H9 (cell line): ENCODE results near the gene CTSE. TPM values are rescaled to one million over a fixed set of nuclear protein-coding genes. Genes with fewer than 3 reads are reported as not detected.

Source experiments
- DNase-seq: peaks from one replicate; pipeline ENCODE4 v3.0.0-alpha.2; 2017
- H2AFZ ChIP-seq: one replicate; pipeline ENCODE4 v1.6.1; 2013; ENCODE audit warnings: mild to moderate bottlenecking, low read length, control low read depth, moderate library complexity
- H2AK5ac ChIP-seq: 2 replicates; pipeline ENCODE4 v1.6.1; 2013; ENCODE audit warnings: low read length, control low read depth, mixed read lengths; ENCODE audit not compliant: insufficient read length
- H2BK120ac ChIP-seq: one replicate; pipeline ENCODE4 v1.6.1; 2013; ENCODE audit warnings: low read depth, mild to moderate bottlenecking, low read length, control low read depth, inconsistent platforms; ENCODE audit not compliant: poor library complexity, severe bottlenecking
- H2BK12ac ChIP-seq: 2 replicates; pipeline ENCODE4 v1.6.1; 2013; ENCODE audit warnings: low read length, control low read depth, mixed read lengths, low read depth; ENCODE audit not compliant: insufficient read length
- H2BK15ac ChIP-seq: 2 replicates; pipeline ENCODE4 v1.6.1; 2013; ENCODE audit warnings: low read depth, low read length, control low read depth
- H2BK20ac ChIP-seq: one replicate; pipeline ENCODE4 v1.6.1; 2013; ENCODE audit warnings: low read depth, mild to moderate bottlenecking, low read length, control low read depth, inconsistent platforms; ENCODE audit not compliant: poor library complexity, severe bottlenecking
- H2BK5ac ChIP-seq: 2 replicates; pipeline ENCODE4 v1.6.1; 2013; ENCODE audit warnings: low read length, control low read depth, mixed read lengths; ENCODE audit not compliant: insufficient read length
- H3K14ac ChIP-seq: 2 replicates; pipeline ENCODE4 v1.6.1; 2013; ENCODE audit warnings: low read length, control low read depth; ENCODE audit not compliant: insufficient read depth
- H3K18ac ChIP-seq: 2 replicates; pipeline ENCODE4 v1.6.1; 2013; ENCODE audit warnings: low read depth, mild to moderate bottlenecking, mixed read lengths, low read length, control low read depth; ENCODE audit not compliant: insufficient read length
- H3K23ac ChIP-seq: 2 replicates; pipeline ENCODE4 v1.6.1; 2013; ENCODE audit warnings: low read length, control low read depth, mixed read lengths, low read depth; ENCODE audit not compliant: insufficient read length
- H3K23me2 ChIP-seq: 2 replicates; pipeline ENCODE4 v1.6.1; 2013; ENCODE audit warnings: low read depth, mild to moderate bottlenecking, mixed read lengths, low read length, control low read depth; ENCODE audit not compliant: insufficient read length, poor library complexity, severe bottlenecking
- H3K27ac ChIP-seq: 2 replicates; pipeline ENCODE4 v1.5.1; 2013; ENCODE audit warnings: low read length, control low read depth, mixed read lengths, low read depth; ENCODE audit not compliant: insufficient read length
- H3K27me3 ChIP-seq: 2 replicates; pipeline ENCODE4 v1.6.1; 2013; ENCODE audit warnings: low read length, control low read depth, inconsistent platforms; ENCODE audit not compliant: insufficient read depth
- H3K4ac ChIP-seq: 2 replicates; pipeline ENCODE4 v1.6.1; 2013; ENCODE audit warnings: low read depth, mild to moderate bottlenecking, control low read depth, inconsistent platforms, low read length, moderate library complexity
- H3K4me1 ChIP-seq: 2 replicates; pipeline ENCODE4 v1.6.1; 2013; ENCODE audit warnings: low read length, control low read depth, inconsistent platforms; ENCODE audit not compliant: insufficient read depth
- H3K4me2 ChIP-seq: 2 replicates; pipeline ENCODE4 v1.6.1; 2013; ENCODE audit warnings: low read length, control low read depth, mixed read lengths; ENCODE audit not compliant: insufficient read length, insufficient read depth
- H3K56ac ChIP-seq: 2 replicates; pipeline ENCODE4 v1.6.1; 2013; ENCODE audit warnings: low read depth, mild to moderate bottlenecking, mixed read lengths, low read length, control low read depth; ENCODE audit not compliant: insufficient read length
- H3K79me1 ChIP-seq: 2 replicates; pipeline ENCODE4 v1.6.1; 2013; ENCODE audit warnings: low read depth, mild to moderate bottlenecking, moderate library complexity, low read length, control low read depth, inconsistent platforms; ENCODE audit not compliant: insufficient read depth, poor library complexity, severe bottlenecking
- H3K79me2 ChIP-seq: 2 replicates; pipeline ENCODE4 v1.6.1; 2013; ENCODE audit warnings: low read length, control low read depth, inconsistent platforms; ENCODE audit not compliant: insufficient read depth
- H3K9ac ChIP-seq: 2 replicates; pipeline ENCODE4 v1.6.1; 2013; ENCODE audit warnings: low read length, control low read depth, mixed read lengths; ENCODE audit not compliant: insufficient read length; ENCODE audit errors: extremely low read depth
- H3K9me3 ChIP-seq: one replicate; pipeline ENCODE4 v1.6.1; 2013; ENCODE audit warnings: low read depth, low read length, inconsistent platforms; ENCODE audit not compliant: control insufficient read depth
- H3T11ph ChIP-seq: one replicate; pipeline ENCODE4 v1.6.1; 2013; ENCODE audit warnings: mild to moderate bottlenecking, low read length, control low read depth, inconsistent platforms
- H4K20me1 ChIP-seq: one replicate; pipeline ENCODE4 v1.6.1; 2013; ENCODE audit not compliant: control insufficient read depth, insufficient read length, insufficient read depth
- H4K5ac ChIP-seq: 2 replicates; pipeline ENCODE4 v1.6.1; 2013; ENCODE audit warnings: low read depth, mild to moderate bottlenecking, mixed read lengths, low read length, control low read depth; ENCODE audit not compliant: insufficient read length
- H4K8ac ChIP-seq: replicated peaks from 2 replicates; pipeline ENCODE4 v1.6.1; 2013; ENCODE audit warnings: low read length, control low read depth, mixed read lengths, low read depth; ENCODE audit not compliant: insufficient read length
- H4K91ac ChIP-seq: 2 replicates; pipeline ENCODE4 v1.6.1; 2013; ENCODE audit warnings: low read depth, mild to moderate bottlenecking, moderate library complexity, mixed read lengths, low read length, control low read depth; ENCODE audit not compliant: insufficient read length
- H3K27ac Mint-ChIP-seq, 3 experiments: 2 replicates in 2 of 3; 3 replicates in 1 of 3; pipeline ENCODE4 v1.8.0; 2020 to 2021; ENCODE audit warnings: mixed read lengths in 3 of 3, mild to moderate bottlenecking in 1 of 3, moderate library complexity in 1 of 3
- H3K27me3 Mint-ChIP-seq: 2 replicates; pipeline ENCODE4 v1.8.0; 2021; ENCODE audit warnings: low read depth, mild to moderate bottlenecking, moderate library complexity, mixed read lengths
- H3K36me3 Mint-ChIP-seq, 3 experiments: 2 replicates in 2 of 3; 3 replicates in 1 of 3; pipeline ENCODE4 v1.8.0; 2020 to 2021; ENCODE audit warnings: low read depth in 3 of 3, mixed read lengths in 3 of 3; ENCODE audit not compliant: insufficient read depth in 1 of 3
- H3K4me1 Mint-ChIP-seq, 2 experiments: 2 replicates each; pipeline ENCODE4 v1.8.0; 2020; ENCODE audit warnings: mixed read lengths in 2 of 2
- H3K4me3 Mint-ChIP-seq, 2 experiments: 2 replicates in 1 of 2; 3 replicates in 1 of 2; pipeline ENCODE4 v1.8.0; 2020 to 2021; ENCODE audit warnings: mild to moderate bottlenecking in 2 of 2, mixed read lengths in 2 of 2, moderate library complexity in 1 of 2
- H3K9me3 Mint-ChIP-seq, 2 experiments: 2 replicates in 1 of 2; 3 replicates in 1 of 2; pipeline ENCODE4 v1.8.0; 2020; ENCODE audit warnings: mild to moderate bottlenecking in 2 of 2, mixed read lengths in 2 of 2, moderate library complexity in 1 of 2
- WGBS: extraction: QIAGEN DNeasy Blood & Tissue Kit; methylation state at CpG from one replicate; pipeline ENCODE4 v1.1.7; 2013; ENCODE audit warnings: missing lambda C conversion rate, low lambda C conversion rate, mixed read lengths; ENCODE audit not compliant: insufficient read length; ENCODE audit errors: extremely low coverage; 5-methylcytosine and 5-hydroxymethylcytosine counted together
- total RNA-seq: library from RNA; stranded (reverse); gene quantifications from 2 replicates; pipeline ENCODE4 v1.2.1, GENCODE V29; 2021
- TF ChIP-seq, protein P1 (sequence below): fragments of 200-600 bp; sonication (generic); conservative IDR thresholded peaks from 3 replicates; pipeline ENCODE4 v1.8.0; 2021; ENCODE audit warnings: antibody characterized with exemption, mild to moderate bottlenecking

The CTSE gene
- total RNA-seq, 1 experiment from 2014 or later: not detected

GRCh38 chr1:205972081-205972480, 51.6 kb downstream of the CTSE start:
- DNase-seq: no peak
- Histone ChIP-seq H2BK12ac (no peak overlapping the region), H3K79me2 (no peaks in the 10 kb centered on the region), H4K8ac (no peak overlapping the region), H3K23ac (no peak overlapping the region), H2BK120ac (no peak overlapping the region), H3K56ac (no peak overlapping the region), H4K20me1 (peaks cover 3% of the 10 kb centered on the region), H3K14ac (no peak overlapping the region), H3K4ac (no peak overlapping the region), H3K4me2 (no peak overlapping the region), H4K5ac (no peak overlapping the region), H2BK5ac (no peak overlapping the region), H2BK20ac (no peak overlapping the region), H3K9me3 (no peaks in the 10 kb centered on the region), H4K91ac (no peak overlapping the region), H3K23me2 (no peaks in the 10 kb centered on the region), H2AFZ (no peak overlapping the region), H2AK5ac (no peak overlapping the region), H2BK15ac (no peak overlapping the region), H3T11ph (no peak overlapping the region), H3K27me3 (no peaks in the 10 kb centered on the region), H3K79me1 (no peaks in the 10 kb centered on the region), H3K18ac (no peak overlapping the region), H3K4me1 (no peaks in the 10 kb centered on the region), H3K9ac (no peak overlapping the region), H3K27ac (no peak overlapping the region)
- peaks cover 4 to 16% of the 10 kb centered on the region in 2 experiments; a peak in 3 of 5 replicates for H3K9me3 Mint-ChIP-seq
- peaks cover 0 to 5% of the 10 kb centered on the region in 2 experiments; a peak in 1 of 4 replicates for H3K4me1 Mint-ChIP-seq
- 100% methylated on average over 1 of the region's 4 CpGs for WGBS
- TF ChIP-seq, protein P1, sequence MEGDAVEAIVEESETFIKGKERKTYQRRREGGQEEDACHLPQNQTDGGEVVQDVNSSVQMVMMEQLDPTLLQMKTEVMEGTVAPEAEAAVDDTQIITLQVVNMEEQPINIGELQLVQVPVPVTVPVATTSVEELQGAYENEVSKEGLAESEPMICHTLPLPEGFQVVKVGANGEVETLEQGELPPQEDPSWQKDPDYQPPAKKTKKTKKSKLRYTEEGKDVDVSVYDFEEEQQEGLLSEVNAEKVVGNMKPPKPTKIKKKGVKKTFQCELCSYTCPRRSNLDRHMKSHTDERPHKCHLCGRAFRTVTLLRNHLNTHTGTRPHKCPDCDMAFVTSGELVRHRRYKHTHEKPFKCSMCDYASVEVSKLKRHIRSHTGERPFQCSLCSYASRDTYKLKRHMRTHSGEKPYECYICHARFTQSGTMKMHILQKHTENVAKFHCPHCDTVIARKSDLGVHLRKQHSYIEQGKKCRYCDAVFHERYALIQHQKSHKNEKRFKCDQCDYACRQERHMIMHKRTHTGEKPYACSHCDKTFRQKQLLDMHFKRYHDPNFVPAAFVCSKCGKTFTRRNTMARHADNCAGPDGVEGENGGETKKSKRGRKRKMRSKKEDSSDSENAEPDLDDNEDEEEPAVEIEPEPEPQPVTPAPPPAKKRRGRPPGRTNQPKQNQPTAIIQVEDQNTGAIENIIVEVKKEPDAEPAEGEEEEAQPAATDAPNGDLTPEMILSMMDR: no peak
- no peak overlapping the region for H3K4me3 Mint-ChIP-seq
- H3K36me3 Mint-ChIP-seq: peaks cover 0 to 1% (median 0%) of the 10 kb centered on the region in 3 experiments; a peak in 3 of 7 replicates
- no peak overlapping the region for H3K27ac Mint-ChIP-seq
- H3K27me3 Mint-ChIP-seq: no peaks in the 10 kb centered on the region
